ENCODE results near the gene LSM4. TPM values are rescaled to one million over a fixed set of nuclear protein-coding genes. Genes with fewer than 3 reads are reported as not detected.

The LSM4 gene
- total and polyA plus RNA-seq, 2 of the 13 experiments (the other 11 are each of a cell fraction or from before 2014, with no cell fraction given): 65.8 to 166 TPM

GRCh38 chr19:18300930-18301717, 21.8 kb downstream of the LSM4 start (continued):
- TF ChIP-seq ZBTB4 (CRISPR knock-in tag; IDR thresholded peaks at IDR 0.05; ENCODE audit: borderline replicate concordance): no peak
- no peak for TF ChIP-seq HOXA5 (CRISPR knock-in tag; IDR thresholded peaks at IDR 0.05)
- 0 out of 2 replicates have a peak, but pooled peaks have one; percentile 38 for TF ChIP-seq ZSCAN12 (CRISPR knock-in tag; IDR thresholded peaks at IDR 0.05)
- TF ChIP-seq SETDB1 (CRISPR knock-in tag; IDR thresholded peaks at IDR 0.05; ENCODE audit: borderline replicate concordance): no peak
- no peak for TF ChIP-seq ZNF746 (CRISPR knock-in tag; IDR thresholded peaks at IDR 0.05)
- TF ChIP-seq MTERF4 (CRISPR knock-in tag; IDR thresholded peaks at IDR 0.05): no peak
- TF ChIP-seq ZNF274 (CRISPR knock-in tag; IDR thresholded peaks at IDR 0.05): no peak
- TF ChIP-seq ZNF770 (CRISPR knock-in tag; IDR thresholded peaks at IDR 0.05): peak; percentile 86
- peak; percentile 19 for TF ChIP-seq AGO2 (optimal IDR thresholded peaks at IDR 0.05; ENCODE audit: low read depth, low read length)
- TF ChIP-seq ATRX (CRISPR knock-in tag; IDR thresholded peaks at IDR 0.05; ENCODE audit: borderline replicate concordance): no peak
- no peak for TF ChIP-seq SMYD3 (CRISPR knock-in tag; IDR thresholded peaks at IDR 0.05)
- TF ChIP-seq, protein P1, sequence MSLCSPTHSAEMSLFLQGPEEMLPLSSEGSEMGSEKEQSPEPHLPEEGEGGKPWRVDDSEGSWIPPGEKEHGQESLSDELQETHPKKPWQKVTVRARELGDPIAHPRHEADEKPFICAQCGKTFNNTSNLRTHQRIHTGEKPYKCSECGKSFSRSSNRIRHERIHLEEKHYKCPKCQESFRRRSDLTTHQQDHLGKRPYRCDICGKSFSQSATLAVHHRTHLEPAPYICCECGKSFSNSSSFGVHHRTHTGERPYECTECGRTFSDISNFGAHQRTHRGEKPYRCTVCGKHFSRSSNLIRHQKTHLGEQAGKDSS (CRISPR knock-in tag; IDR thresholded peaks at IDR 0.05; ENCODE audit: borderline replicate concordance, low read depth): no peak
- peak; percentile 60 for TF ChIP-seq HOXA3 (CRISPR knock-in tag; IDR thresholded peaks at IDR 0.05)
- TF ChIP-seq HNRNPUL1 (IDR thresholded peaks at IDR 0.05; ENCODE audit: low read depth, low read length): no peak
- TF ChIP-seq, protein P2, sequence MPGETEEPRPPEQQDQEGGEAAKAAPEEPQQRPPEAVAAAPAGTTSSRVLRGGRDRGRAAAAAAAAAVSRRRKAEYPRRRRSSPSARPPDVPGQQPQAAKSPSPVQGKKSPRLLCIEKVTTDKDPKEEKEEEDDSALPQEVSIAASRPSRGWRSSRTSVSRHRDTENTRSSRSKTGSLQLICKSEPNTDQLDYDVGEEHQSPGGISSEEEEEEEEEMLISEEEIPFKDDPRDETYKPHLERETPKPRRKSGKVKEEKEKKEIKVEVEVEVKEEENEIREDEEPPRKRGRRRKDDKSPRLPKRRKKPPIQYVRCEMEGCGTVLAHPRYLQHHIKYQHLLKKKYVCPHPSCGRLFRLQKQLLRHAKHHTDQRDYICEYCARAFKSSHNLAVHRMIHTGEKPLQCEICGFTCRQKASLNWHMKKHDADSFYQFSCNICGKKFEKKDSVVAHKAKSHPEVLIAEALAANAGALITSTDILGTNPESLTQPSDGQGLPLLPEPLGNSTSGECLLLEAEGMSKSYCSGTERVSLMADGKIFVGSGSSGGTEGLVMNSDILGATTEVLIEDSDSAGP (CRISPR knock-in tag; IDR thresholded peaks at IDR 0.05; ENCODE audit: borderline replicate concordance): peak; percentile 55; the same call in 1 of the 2 replicates
- no peak for TF ChIP-seq TEF (CRISPR knock-in tag; IDR thresholded peaks at IDR 0.05)
- TF ChIP-seq TOPORS (CRISPR knock-in tag; IDR thresholded peaks at IDR 0.05): no peak
- no peak for TF ChIP-seq GATAD1 (CRISPR knock-in tag; IDR thresholded peaks at IDR 0.05)
